Caco-2 (cell line): Measurements from ENCODE around the gene SNX19. TPM values are rescaled to one million over a fixed set of nuclear protein-coding genes. Genes with fewer than 3 reads are reported as not detected.

ENCODE experiments used
- Bru-seq: library from RNA; stranded (reverse); fragments of 400-500 nt; gene quantifications from one replicate; lab custom pipeline; 2021; lab: Mats Ljungman, UMichigan
- BruChase-seq, 2 experiments: library from RNA; stranded (reverse); fragments of 400-500 nt; gene quantifications; one replicate each; lab custom pipeline; 2021; lab: Mats Ljungman, UMichigan
- BruUV-seq: library from RNA; stranded (reverse); fragments of 400-500 nt; replicated peaks from 2 replicates; lab custom pipeline; 2021; lab: Mats Ljungman, UMichigan
- CTCF ChIA-PET: fragments of 300-600 bp; sonication (Branson Sonifier 250); formaldehyde crosslinking; loops from one replicate; lab custom pipeline; 2022; ENCODE audit warnings: antibody characterized with exemption; lab: Charles Lee
- POLR2A ChIA-PET: fragments of 300-600 bp; sonication (Branson Sonifier 250); formaldehyde crosslinking; loops from one replicate; lab custom pipeline; 2022; ENCODE audit warnings: antibody characterized with exemption; lab: Charles Lee
- DNase-seq, 2 experiments: peaks; one replicate each; pipeline versions ENCODE4 v3.0.0 to v3.0.0-alpha.2; 2020 to 2022
- H3K27me3 ChIP-seq: replicated peaks from 2 replicates; pipeline ENCODE4 v1.6.0; 2011; ENCODE audit warnings: low read length; ENCODE audit not compliant: control insufficient read depth, insufficient read depth
- H3K36me3 ChIP-seq: 2 replicates; pipeline ENCODE4 v1.5.1; 2011; ENCODE audit warnings: low read length; ENCODE audit not compliant: control insufficient read depth, insufficient read depth
- H3K4me1 ChIP-seq: fragments of 250-450 bp; sonication (Bioruptor Pico); 2 replicates; pipeline ENCODE4 v1.5.1; 2020; ENCODE audit warnings: mild to moderate bottlenecking
- H3K4me3 ChIP-seq: 2 replicates; pipeline ENCODE4 v1.5.1; 2011; ENCODE audit warnings: low read depth, mild to moderate bottlenecking, control low read depth, low read length
- H3K9me3 ChIP-seq: fragments of 250-450 bp; sonication (Bioruptor Pico); 2 replicates; pipeline ENCODE4 v1.5.1; 2020; ENCODE audit warnings: mild to moderate bottlenecking, moderate library complexity
- H3K27ac Mint-ChIP-seq: one replicate; pipeline ENCODE4 v1.8.0; 2022; ENCODE audit warnings: mixed read lengths; ENCODE audit not compliant: unreplicated experiment
- H3K27me3 Mint-ChIP-seq: one replicate; pipeline ENCODE4 v1.8.0; 2022; ENCODE audit warnings: mixed read lengths; ENCODE audit not compliant: insufficient read depth, unreplicated experiment
- H3K36me3 Mint-ChIP-seq: one replicate; pipeline ENCODE4 v1.8.0; 2022; ENCODE audit warnings: mild to moderate bottlenecking, mixed read lengths; ENCODE audit not compliant: insufficient read depth, unreplicated experiment
- H3K4me1 Mint-ChIP-seq: one replicate; pipeline ENCODE4 v1.8.0; 2022; ENCODE audit warnings: low read depth, mixed read lengths; ENCODE audit not compliant: unreplicated experiment
- H3K4me3 Mint-ChIP-seq: one replicate; pipeline ENCODE4 v1.8.0; 2022; ENCODE audit warnings: mild to moderate bottlenecking, moderate library complexity, mixed read lengths; ENCODE audit not compliant: unreplicated experiment
- H3K9me3 Mint-ChIP-seq: one replicate; pipeline ENCODE4 v1.8.0; 2022; ENCODE audit warnings: mixed read lengths; ENCODE audit not compliant: unreplicated experiment
- CTCF ChIP-seq, 2 experiments: fragments of 200-600 bp in 1 of 2; IDR thresholded peaks; 1 replicate in 1 of 2; 2 replicates in 1 of 2; pipeline versions ENCODE4 v1.5.1 to v1.8.0; 2011 to 2022; ENCODE audit warnings: antibody characterized with exemption in 1 of 2, control low read depth in 1 of 2, inconsistent platforms in 1 of 2, low read depth in 1 of 2, low read length in 1 of 2, mild to moderate bottlenecking in 1 of 2, moderate library complexity in 1 of 2; ENCODE audit not compliant: insufficient read depth in 1 of 2, severe bottlenecking in 1 of 2, unreplicated experiment in 1 of 2
- intact Hi-C: fragments of 100-400 bp; cut with micrococcal nuclease; formaldehyde crosslinking; loops from one replicate; pipeline ENCODE4 v1.10.0; 2022; ENCODE audit not compliant: unreplicated experiment
- long read RNA-seq: library from polyadenylated mRNA; stranded (forward); transcript quantifications from one replicate; pipeline ENCODE4 v2.0.0, GENCODE V29; 2022
- total RNA-seq: library from RNA; stranded (reverse); gene quantifications from 2 replicates; pipeline ENCODE4 v1.2.3, GENCODE V29; 2022

Gene SNX19
- total RNA-seq, result 79.8 and 82.4 TPM in 2 replicates
- Bru-seq, nascent RNA, result percentile 94 among the genes with signal in this experiment
- percentile 93 among the genes with signal in this experiment for BruChase-seq, experiment 1, labeled RNA remaining after a 2-hour chase
- percentile 94 among the genes with signal in this experiment for BruChase-seq, experiment 2, labeled RNA remaining after a 6-hour chase
- long read RNA-seq, full-length matches to known transcripts, result 40 of 71 reads
- long read RNA-seq, partial matches to known transcripts, result 13 of 71 reads
- long read RNA-seq, other reads (novel, unspliced or antisense), result 18 of 71 reads

GRCh38 chr11:130916238-130916855 is at the start of gene SNX19:
Gene SNX19, minus strand, starts transcription at chr11:130916479. Its CDS starts 540 bp downstream, at chr11:130915939.
- no peaks in the 10 kb centered on the region for H3K27me3 ChIP-seq

GRCh38 chr11:130964058-130964792 is 47.9 kb upstream of the SNX19 start:
- no peak for DNase-seq
- H3K36me3 Mint-ChIP-seq, result no peaks in the 10 kb centered on the region
- peaks cover 18% of the 10 kb centered on the region for H3K9me3 Mint-ChIP-seq
- ChIA-PET POLR2A (no interaction called here), CTCF (no interaction called here)
- H3K4me1 ChIP-seq, result no peaks in the 10 kb centered on the region
- peaks cover 17% of the 10 kb centered on the region for H3K27me3 Mint-ChIP-seq
- no peaks in the 10 kb centered on the region for H3K4me1 Mint-ChIP-seq
- intact Hi-C loops, result no loop called here
- no peak for TF ChIP-seq CTCF (IDR thresholded peaks at IDR 0.05; ENCODE audit: insufficient read depth in 1 of 2, low read depth in 1 of 2, low read length in 1 of 2, severe bottlenecking in 1 of 2, unreplicated experiment in 1 of 2)
- no peaks in the 10 kb centered on the region for H3K36me3 ChIP-seq
- peaks cover 6% of the 10 kb centered on the region; the same call in 1 of the 2 replicates for H3K9me3 ChIP-seq
- no peak overlapping the region for H3K27ac Mint-ChIP-seq
- BruUV-seq, result no TSS peak
- H3K4me3 Mint-ChIP-seq, result no peak overlapping the region
- no peak overlapping the region for H3K4me3 ChIP-seq
- H3K27me3 ChIP-seq, result no peaks in the 10 kb centered on the region

More at GRCh38 chr11:130916238-130916855, at the start of gene SNX19:
- ChIA-PET POLR2A (interaction anchor here (0.5 to 0.6 kb wide), 2 partner anchors 98 to 574 kb away, joined by 3 read pairs; no protein-coding TSS in a partner anchor), CTCF (interaction anchor here (0.6 to 1.8 kb wide), 18 partner anchors 9 to 770 kb away, joined by 3 to 16 read pairs (median 4); no protein-coding TSS in a partner anchor)
- Histone ChIP-seq H3K4me1 (peaks cover 5% of the 10 kb centered on the region; the same call in 1 of the 2 replicates), H3K36me3 (0 out of 2 replicates have a peak, but pooled peaks cover 1% of the 10 kb centered on the region), H3K4me3 (peak within 1 kb of the TSS; percentile 91), H3K9me3 (no peaks in the 10 kb centered on the region)
- BruUV-seq, result no TSS peak
- DNase-seq, result peak; percentile 91 to 98
- peak within 1 kb of the TSS; percentile 21 for H3K27ac Mint-ChIP-seq
- H3K4me1 Mint-ChIP-seq, result peaks cover 7% of the 10 kb centered on the region
- peak; percentile 94 to 99 for TF ChIP-seq CTCF (IDR thresholded peaks at IDR 0.05; ENCODE audit: insufficient read depth in 1 of 2, low read depth in 1 of 2, low read length in 1 of 2, severe bottlenecking in 1 of 2, unreplicated experiment in 1 of 2)
- no peaks in the 10 kb centered on the region for H3K9me3 Mint-ChIP-seq
- H3K4me3 Mint-ChIP-seq, result peak within 1 kb of the TSS; percentile 77
- peaks cover 13% of the 10 kb centered on the region for H3K36me3 Mint-ChIP-seq
- intact Hi-C loops, result no loop called here
- peaks cover 13% of the 10 kb centered on the region for H3K27me3 Mint-ChIP-seq

- H3K27ac Mint-ChIP-seq, result no peak overlapping the region
- H3K27me3 Mint-ChIP-seq, result peaks cover 10% of the 10 kb centered on the region
- BruUV-seq, result no TSS peak
- H3K4me1 Mint-ChIP-seq, result no peaks in the 10 kb centered on the region
- Histone ChIP-seq H3K36me3 (no peaks in the 10 kb centered on the region), H3K4me1 (no peaks in the 10 kb centered on the region), H3K27me3 (no peaks in the 10 kb centered on the region), H3K9me3 (no peaks in the 10 kb centered on the region; the same call in 1 of the 2 replicates), H3K4me3 (no peak overlapping the region)
- intact Hi-C loops, result no loop called here
- H3K36me3 Mint-ChIP-seq, result no peaks in the 10 kb centered on the region
- no peak for TF ChIP-seq CTCF (IDR thresholded peaks at IDR 0.05; ENCODE audit: insufficient read depth in 1 of 2, low read depth in 1 of 2, low read length in 1 of 2, severe bottlenecking in 1 of 2, unreplicated experiment in 1 of 2)
- no peaks in the 10 kb centered on the region for H3K9me3 Mint-ChIP-seq
- DNase-seq, result no peak
- POLR2A ChIA-PET, result no interaction called here
- H3K4me3 Mint-ChIP-seq, result no peak overlapping the region
- CTCF ChIA-PET, result no interaction called here
Measured at GRCh38 chr11:130947889-130948288, 31.6 kb upstream of the SNX19 start.
